Adipocyte (in vitro differentiated cells): Measurements from ENCODE around the gene PLXNA2.

Source experiments
- DNase-seq: peaks from one replicate; pipeline ENCODE4 v3.0.0-alpha.2; 2015; ENCODE audit warnings: low read depth
- H3K27me3 ChIP-seq: replicated peaks from 2 replicates; pipeline ENCODE4 v1.7.0; 2013; ENCODE audit warnings: mild to moderate bottlenecking, low read length, moderate library complexity; ENCODE audit not compliant: control insufficient read depth, insufficient read depth
- H3K36me3 ChIP-seq: 2 replicates; pipeline ENCODE4 v1.7.0; 2013; ENCODE audit warnings: low read length, mild to moderate bottlenecking, moderate library complexity; ENCODE audit not compliant: control insufficient read depth, insufficient read depth, severe bottlenecking
- H3K4me1 ChIP-seq: 2 replicates; pipeline ENCODE4 v1.7.0; 2013; ENCODE audit warnings: mild to moderate bottlenecking, low read length, moderate library complexity; ENCODE audit not compliant: control insufficient read depth, insufficient read depth
- H3K4me3 ChIP-seq: 2 replicates; pipeline ENCODE4 v1.7.0; 2013; ENCODE audit warnings: mild to moderate bottlenecking, low read length, moderate library complexity
- H3K9ac ChIP-seq: 2 replicates; pipeline ENCODE4 v1.7.0; 2013; ENCODE audit warnings: mild to moderate bottlenecking, low read length, moderate library complexity
- H3K9me3 ChIP-seq: 2 replicates; pipeline ENCODE4 v1.7.0; 2013; ENCODE audit warnings: mild to moderate bottlenecking, low read length, moderate library complexity; ENCODE audit not compliant: control insufficient read depth

PLXNA2 gene

GRCh38 chr1:208009303-208009702, 234.9 kb downstream of the PLXNA2 start:
- Histone ChIP-seq H3K9ac (no peak overlapping the region), H3K36me3 (no peaks in the 10 kb centered on the region), H3K4me1 (peaks cover 27% of the 10 kb centered on the region), H3K9me3 (no peaks in the 10 kb centered on the region), H3K27me3 (no peaks in the 10 kb centered on the region), H3K4me3 (no peak overlapping the region)
- no peak for DNase-seq

- Histone ChIP-seq H3K36me3 (no peaks in the 10 kb centered on the region), H3K9me3 (no peaks in the 10 kb centered on the region), H3K9ac (no peak overlapping the region), H3K4me3 (no peak overlapping the region), H3K4me1 (peaks cover 27% of the 10 kb centered on the region), H3K27me3 (no peaks in the 10 kb centered on the region)
- DNase-seq, result no peak
Measured at GRCh38 chr1:208008534-208008933, 235.7 kb downstream of the PLXNA2 start.

DNA sequence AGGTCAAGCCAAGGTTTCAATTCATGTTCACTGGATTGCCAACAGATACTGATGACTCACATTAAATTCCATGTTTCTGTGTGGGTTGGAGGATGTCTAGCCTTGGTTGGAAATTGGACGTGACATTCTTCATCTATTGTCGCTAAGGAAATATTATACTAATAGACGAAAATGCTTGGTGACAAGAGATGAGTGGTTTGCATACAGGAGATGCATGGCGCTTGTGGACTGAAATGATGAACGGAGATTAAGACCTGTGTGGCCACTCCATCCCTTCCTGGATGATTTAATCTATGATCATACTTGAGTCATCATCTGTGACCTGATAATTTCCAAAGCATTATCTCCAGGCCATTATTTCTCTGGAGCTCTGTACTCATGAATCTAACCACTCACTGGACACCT, 236.2 kb downstream of the PLXNA2 start:
- no peak overlapping the region for H3K4me3 ChIP-seq
- no peak overlapping the region for H3K9ac ChIP-seq
- peak; percentile 73 for DNase-seq
- no peaks in the 10 kb centered on the region for H3K27me3 ChIP-seq
- H3K9me3 ChIP-seq, result no peaks in the 10 kb centered on the region
- H3K36me3 ChIP-seq, result no peaks in the 10 kb centered on the region
- peaks cover 27% of the 10 kb centered on the region for H3K4me1 ChIP-seq

DNA sequence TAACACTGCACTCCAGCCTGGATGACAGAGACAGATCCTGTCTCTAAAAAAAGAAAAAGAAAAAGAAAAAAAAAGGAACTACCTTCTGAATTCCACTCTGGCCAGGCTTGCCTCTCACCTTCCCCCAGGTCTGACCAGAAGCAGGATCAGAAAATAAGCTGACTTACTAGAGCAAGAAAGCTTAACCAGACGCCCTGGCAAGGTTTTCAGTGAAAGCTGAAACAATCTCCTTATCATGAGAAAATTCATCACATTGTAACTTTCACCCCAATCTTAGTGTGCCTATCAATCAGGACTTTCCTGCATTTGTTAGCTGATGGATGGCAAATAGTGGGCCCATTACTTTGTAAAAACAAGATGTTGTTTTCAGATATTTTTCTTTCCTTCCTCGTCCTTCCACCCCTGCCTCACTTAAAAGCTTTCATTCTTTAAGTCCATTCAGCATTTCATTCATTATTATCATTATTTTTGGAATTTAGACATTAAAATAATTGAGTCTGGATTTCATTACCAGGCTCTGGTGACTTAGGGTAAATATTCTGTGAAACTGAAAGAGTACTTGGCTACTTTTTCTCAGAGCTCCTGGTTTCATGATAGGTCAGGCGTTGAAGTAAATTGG, 236.8 kb downstream of the PLXNA2 start:
- H3K9me3 ChIP-seq, result no peaks in the 10 kb centered on the region
- peaks cover 27% of the 10 kb centered on the region for H3K4me1 ChIP-seq
- H3K27me3 ChIP-seq, result no peaks in the 10 kb centered on the region
- no peak overlapping the region for H3K4me3 ChIP-seq
- DNase-seq, result no peak
- no peaks in the 10 kb centered on the region for H3K36me3 ChIP-seq
- H3K9ac ChIP-seq, result no peak overlapping the region

DNA sequence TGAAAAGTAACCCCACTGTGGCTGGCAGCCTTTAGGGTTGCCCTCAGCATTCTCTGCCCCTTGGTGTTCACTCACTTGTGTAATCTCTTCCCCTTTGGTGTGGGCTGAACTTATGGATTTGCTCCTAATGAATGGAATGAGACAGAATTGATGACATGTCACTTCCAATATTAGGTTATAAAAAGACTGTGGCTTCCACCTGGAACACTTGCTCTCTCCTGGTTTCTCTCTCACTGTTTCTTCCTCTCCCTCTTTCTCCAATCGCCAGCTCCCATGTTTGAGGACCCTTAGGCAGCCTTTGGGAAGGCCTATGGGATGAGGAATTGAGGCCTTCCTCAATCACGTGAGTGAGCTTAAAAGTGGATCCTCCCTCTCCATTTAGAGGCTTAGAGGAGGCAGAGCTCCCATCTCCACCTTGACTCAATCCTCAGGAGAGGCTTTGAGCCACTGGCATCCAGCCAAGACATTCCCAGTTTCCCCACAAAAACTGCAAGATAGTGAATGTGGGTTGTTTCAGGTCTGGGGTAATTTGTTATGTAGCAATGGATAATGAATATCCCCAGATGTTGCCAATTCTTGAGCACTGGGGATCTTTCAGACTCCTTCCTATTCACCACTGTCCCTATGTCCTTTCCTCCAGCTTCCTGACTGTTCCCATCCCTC, 237.8 kb downstream of the PLXNA2 start:
- DNase-seq, result no peak
- H3K36me3 ChIP-seq, result no peaks in the 10 kb centered on the region
- no peak overlapping the region for H3K4me3 ChIP-seq
- peaks cover 2% of the 10 kb centered on the region for H3K27me3 ChIP-seq
- peaks cover 27% of the 10 kb centered on the region for H3K4me1 ChIP-seq
- H3K9ac ChIP-seq, result no peak overlapping the region
- no peaks in the 10 kb centered on the region for H3K9me3 ChIP-seq

DNA sequence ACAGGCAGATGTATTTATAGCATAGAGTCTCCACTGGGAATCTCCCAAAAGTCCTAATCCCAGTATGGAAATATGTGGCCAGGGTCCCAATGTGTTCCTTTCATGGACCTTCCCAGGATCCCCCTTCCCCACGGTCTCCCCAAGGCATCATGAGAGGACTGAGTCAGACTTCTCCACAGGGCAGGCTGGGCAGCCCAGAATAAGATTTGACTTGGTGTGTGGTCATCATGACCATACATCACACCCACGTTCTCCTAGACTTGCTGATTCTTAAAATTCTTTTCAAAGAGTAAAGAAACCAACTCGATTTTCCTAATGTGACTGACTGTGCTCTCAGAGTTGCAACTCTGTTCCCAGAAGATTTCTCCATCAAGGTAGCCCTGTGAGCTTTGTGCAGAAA, 239.3 kb downstream of the PLXNA2 start:
- Histone ChIP-seq H3K27me3 (peaks cover 2% of the 10 kb centered on the region), H3K9ac (no peak overlapping the region), H3K9me3 (no peaks in the 10 kb centered on the region), H3K4me1 (peaks cover 27% of the 10 kb centered on the region), H3K36me3 (no peaks in the 10 kb centered on the region), H3K4me3 (no peak overlapping the region)
- DNase-seq, result peak; percentile 66

GRCh38 chr1:208003241-208003640, 240.9 kb downstream of the PLXNA2 start:
- no peak for DNase-seq
- Histone ChIP-seq H3K27me3 (peaks cover 2% of the 10 kb centered on the region), H3K4me1 (peaks cover 20% of the 10 kb centered on the region), H3K9ac (no peak overlapping the region), H3K36me3 (no peaks in the 10 kb centered on the region), H3K9me3 (no peaks in the 10 kb centered on the region), H3K4me3 (no peak overlapping the region)

- Histone ChIP-seq H3K9me3 (no peaks in the 10 kb centered on the region), H3K9ac (no peak overlapping the region), H3K36me3 (no peaks in the 10 kb centered on the region), H3K4me3 (no peak overlapping the region), H3K4me1 (peaks cover 16% of the 10 kb centered on the region), H3K27me3 (peaks cover 2% of the 10 kb centered on the region)
- DNase-seq, result no peak
Measured at GRCh38 chr1:208002672-208003071, 241.5 kb downstream of the PLXNA2 start.

GRCh38 chr1:208002078-208002477, 242.1 kb downstream of the PLXNA2 start:
- peaks cover 12% of the 10 kb centered on the region for H3K4me1 ChIP-seq

DNA sequence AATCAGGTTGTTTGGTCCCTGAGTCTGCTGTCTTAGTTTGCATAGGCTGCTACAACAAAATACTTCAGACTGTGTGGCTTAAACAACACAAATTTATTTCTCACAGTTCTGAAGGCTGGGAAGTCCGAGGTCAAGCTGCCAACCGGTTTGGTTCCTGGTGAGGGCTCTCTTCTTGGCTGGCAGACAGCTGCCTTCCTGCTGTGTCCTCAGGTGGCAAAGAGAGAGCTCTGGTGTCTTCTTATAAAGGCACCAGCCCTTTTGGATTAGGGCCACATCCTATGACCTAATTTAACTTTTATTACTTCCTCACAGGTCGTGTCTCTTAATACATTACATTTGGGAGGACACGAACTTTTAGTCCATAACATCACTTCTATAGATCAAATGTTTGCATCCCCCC, 243.7 kb downstream of the PLXNA2 start:
- Histone ChIP-seq H3K4me3 (no peak overlapping the region), H3K4me1 (peaks cover 9% of the 10 kb centered on the region), H3K9me3 (no peaks in the 10 kb centered on the region), H3K27me3 (peaks cover 9% of the 10 kb centered on the region), H3K9ac (no peak overlapping the region), H3K36me3 (no peaks in the 10 kb centered on the region)
- DNase-seq, result no peak

More at GRCh38 chr1:208002078-208002477, 242.1 kb downstream of the PLXNA2 start:
- no peaks in the 10 kb centered on the region for H3K9me3 ChIP-seq
- H3K36me3 ChIP-seq, result no peaks in the 10 kb centered on the region
- peaks cover 2% of the 10 kb centered on the region for H3K27me3 ChIP-seq
- no peak overlapping the region for H3K9ac ChIP-seq
- DNase-seq, result no peak
- H3K4me3 ChIP-seq, result no peak overlapping the region

DNA sequence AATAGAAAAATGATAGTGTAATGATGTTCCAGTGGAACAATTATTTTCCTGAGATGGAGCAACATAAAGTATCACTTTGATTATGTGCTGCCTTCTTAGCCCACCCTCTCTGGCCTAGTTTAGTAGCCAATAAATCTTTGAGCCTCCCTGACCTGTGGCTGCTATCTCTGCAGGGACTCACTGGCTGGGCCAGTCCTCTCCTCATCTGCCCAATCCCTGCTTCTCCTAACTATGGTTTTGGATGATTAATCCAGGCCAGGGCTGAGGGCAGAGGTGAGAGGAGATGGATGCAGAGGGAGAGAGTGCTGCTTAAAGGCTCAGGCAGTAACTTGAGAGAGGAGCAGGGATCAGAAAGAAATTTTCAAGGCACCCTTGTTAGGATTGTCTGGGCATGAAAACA, 244.2 kb downstream of the PLXNA2 start:
- Histone ChIP-seq H3K9me3 (no peaks in the 10 kb centered on the region), H3K36me3 (no peaks in the 10 kb centered on the region), H3K9ac (no peak overlapping the region)

More for the DNA sequence above, 244.2 kb downstream of the PLXNA2 start:
- DNase-seq, result no peak
- peaks cover 7% of the 10 kb centered on the region for H3K4me1 ChIP-seq
- peaks cover 14% of the 10 kb centered on the region for H3K27me3 ChIP-seq
- H3K4me3 ChIP-seq, result no peak overlapping the region
